CMK (cell line): ENCODE data around the gene PIK3CA.
A peak's percentile ranks its signal among the peaks of the same experiment; 100 is the strongest.
"Not testable (repeated sequence)": the region's sequence is repeated elsewhere in the genome, so short reads cannot be mapped to it uniquely, and the experiment has no call there.

Experiments
- DNase-seq: peaks from one replicate; pipeline ENCODE4 v3.0.0-alpha.2; 2010; ENCODE audit warnings: low read depth

PIK3CA gene

DNA sequence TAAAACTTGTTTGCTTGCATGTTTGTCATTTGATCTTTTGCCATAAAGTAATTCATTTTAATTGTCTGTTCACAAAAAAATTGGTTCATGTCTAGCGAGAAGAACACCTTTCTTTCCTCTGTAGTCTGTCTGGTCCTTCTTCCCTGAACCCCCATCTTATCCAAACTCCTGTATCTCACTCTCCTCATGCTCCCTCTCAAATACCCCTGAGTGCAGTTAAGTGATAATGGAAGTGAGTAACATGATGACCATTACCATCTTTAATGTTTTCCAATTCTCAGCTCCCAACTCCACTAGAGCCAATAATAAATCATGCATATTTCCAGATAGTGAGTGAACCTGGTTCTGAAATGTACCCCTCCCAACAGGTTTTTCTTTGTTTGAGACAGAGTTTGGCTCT is 116.9 kb downstream of the PIK3CA start:
- no peak for DNase-seq

GRCh38 chr3:179265875-179266274 is 117.7 kb downstream of the PIK3CA start:
- peak; percentile 33 for DNase-seq

DNA sequence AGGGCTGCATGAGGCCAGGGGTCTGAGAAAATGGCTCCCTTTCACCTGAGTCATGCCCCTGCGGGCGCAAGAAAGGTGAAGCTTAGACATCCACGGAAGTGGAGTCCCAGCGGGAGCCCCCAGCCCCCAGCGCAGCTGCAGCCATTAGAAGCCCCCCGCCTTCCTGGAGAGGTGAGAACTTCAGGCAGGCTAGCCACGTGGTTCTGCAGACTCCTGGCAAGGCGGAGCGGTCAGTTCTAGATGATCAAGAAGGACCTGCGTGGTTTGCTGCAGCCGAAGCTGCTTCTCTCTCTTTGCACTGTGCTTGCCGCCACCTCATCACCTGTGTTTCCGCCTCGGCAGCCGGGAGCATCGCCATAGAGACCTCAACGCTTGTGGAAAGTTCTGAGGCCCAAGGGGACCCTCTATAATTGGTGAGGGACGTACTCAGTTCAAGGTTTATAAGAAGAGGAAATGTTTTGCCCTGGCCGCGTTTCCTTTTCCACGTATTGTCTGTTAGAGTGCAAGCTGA is 118.6 kb downstream of the PIK3CA start:
- DNase-seq, result no peak

DNA sequence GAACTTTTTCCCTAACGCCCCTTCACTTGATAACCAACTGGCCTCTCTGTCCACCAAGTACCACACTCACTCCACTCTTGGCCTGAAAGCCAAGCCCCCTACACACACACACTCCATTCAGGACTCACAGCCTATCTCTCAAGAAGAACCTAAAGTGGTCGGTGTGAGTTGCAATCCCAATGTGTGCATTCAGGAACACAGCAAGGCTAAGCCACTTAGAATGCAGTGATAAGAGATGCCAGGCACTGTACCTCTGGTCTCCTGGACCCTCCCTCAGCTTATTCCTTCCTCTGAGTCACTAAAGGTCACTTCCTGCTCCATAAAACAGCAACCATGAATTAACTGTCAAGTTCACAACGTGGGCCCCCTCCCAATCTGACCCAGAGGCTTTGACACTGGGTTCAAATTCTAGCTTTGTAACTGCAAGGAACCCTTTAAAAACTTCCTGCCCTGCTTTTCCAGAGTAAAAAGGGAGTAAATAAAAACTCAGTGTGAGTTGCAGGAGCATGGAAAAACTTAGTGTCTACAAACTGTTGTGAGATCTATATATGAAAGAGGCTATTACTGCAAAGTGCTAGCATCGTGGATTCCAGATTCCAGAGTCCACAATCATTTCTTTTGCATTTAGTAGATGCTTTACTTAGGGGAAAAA is 120.4 kb downstream of the PIK3CA start:
- DNase-seq, result peak; percentile 61

DNA sequence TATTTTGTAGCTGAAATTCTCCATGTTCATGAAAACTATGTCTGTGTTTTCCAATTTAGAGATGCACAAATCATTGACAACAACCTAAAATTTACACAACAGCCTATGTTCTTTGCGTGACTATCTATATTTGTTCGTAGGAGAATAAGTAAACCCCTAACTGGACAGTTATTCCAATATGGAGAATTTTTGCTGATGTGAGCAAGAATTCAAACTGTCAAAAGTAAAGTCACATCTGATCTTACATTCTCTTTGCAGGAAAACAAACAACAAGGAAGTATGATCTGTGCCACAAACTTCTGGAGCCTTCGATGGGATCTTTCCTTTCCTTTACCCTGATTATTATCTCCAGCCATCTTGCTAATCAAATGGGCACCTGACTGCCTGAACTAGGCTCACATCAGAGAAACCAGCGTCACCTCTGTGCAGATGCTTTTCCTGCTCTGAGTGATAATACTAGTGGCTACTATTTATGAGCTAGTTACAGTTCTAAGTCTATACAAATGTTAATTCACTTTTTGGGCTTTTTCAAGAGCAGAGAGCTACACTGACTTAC is 121.1 kb downstream of the PIK3CA start:
- DNase-seq, result no peak

DNA sequence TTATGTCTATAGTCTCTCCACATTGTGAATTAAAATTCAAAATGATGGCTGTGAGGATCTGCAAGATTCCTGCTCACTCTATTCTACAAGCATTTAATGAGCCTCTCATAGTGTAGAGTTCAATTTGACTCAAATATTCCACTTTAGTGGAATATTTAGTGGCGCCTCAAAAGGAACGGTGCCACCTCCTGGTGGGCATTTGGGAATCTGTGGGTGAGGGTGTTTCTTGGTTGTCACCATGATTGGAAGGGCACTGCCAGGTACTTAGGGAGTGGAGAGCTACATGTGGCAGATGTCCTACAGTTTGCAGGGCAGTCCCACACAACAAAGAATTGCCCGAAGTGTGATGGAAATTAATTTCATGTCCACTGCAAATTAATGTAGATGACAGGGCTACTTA is 124.2 kb downstream of the PIK3CA start:
- no peak for DNase-seq

DNA sequence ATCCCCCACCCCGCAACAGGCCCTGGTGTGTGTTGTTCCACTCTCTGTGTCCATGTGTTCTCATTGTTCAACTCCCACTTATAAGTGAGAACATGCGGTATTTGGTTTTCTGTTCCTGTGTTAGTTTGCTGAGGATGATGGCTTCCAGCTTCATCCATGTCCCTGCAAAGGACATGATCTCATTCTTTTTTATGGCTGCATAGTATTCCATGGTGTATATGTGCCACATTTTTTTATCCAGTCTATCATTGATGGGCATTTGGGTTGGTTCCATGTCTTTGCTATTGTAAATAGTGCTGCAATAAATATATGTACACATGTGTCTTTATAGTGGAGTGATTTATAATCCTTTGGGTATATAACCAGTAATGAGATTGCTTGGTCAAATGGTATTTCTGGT is 126.3 kb downstream of the PIK3CA start:
- DNase-seq, result not testable (repeated sequence)

DNA sequence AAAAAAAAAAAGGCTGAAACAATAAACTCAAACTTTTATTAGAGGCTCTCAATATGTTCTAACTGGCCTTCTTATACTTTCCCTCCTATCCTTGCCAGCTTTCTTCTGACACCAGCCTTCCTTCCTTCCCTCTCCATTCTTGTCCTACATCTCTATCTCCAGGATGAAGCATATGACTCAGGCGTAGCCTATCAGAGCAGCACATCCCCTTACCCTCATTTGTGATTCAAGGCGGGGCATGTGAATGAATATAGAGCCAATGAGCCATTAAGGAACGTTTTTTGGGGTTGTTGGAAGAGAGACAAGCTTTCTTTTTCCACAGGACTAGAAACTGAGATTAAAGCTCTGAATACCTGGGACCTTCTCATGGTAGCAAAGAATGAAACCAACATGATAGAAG is 127.8 kb downstream of the PIK3CA start:
- DNase-seq, result no peak

DNA sequence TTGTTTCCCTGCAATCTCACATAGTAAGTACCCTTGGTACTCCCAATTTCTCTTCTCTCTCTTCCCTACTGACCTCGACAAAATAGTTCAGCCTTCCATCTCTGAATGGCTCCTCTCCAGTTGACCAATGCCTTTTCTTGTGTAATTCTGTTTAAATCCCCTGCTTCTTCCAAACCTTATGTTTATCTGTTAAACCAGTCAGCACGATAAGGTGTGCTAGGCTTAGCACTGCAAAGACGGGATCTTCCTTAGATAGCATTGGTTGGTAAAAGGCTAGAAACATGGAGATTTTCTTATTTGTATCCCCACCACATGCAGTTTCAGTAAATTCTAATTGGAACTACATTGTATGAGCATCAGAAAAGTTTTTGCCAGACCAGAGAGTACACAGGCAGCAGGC is 128.6 kb downstream of the PIK3CA start:
- no peak for DNase-seq

DNA sequence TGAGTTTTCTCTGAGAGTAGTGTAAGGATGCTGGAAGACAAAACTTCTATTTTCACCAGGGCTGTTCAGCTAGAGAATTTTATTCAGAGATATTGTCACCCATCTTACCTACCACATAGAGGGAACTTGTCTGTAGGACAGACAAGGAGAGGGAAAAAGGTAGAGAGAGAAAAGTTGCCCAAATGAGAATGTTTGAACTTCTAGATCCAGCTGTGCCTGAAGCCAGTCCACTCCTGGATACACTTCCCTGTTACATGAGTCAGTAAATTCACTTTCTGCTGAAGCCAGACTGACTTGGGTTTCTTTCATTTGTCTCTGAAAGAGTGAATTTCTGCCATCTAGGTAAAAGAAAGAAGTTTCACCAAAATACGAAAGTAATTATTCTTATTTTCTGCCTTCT is 130.0 kb downstream of the PIK3CA start:
- DNase-seq, result no peak

DNA sequence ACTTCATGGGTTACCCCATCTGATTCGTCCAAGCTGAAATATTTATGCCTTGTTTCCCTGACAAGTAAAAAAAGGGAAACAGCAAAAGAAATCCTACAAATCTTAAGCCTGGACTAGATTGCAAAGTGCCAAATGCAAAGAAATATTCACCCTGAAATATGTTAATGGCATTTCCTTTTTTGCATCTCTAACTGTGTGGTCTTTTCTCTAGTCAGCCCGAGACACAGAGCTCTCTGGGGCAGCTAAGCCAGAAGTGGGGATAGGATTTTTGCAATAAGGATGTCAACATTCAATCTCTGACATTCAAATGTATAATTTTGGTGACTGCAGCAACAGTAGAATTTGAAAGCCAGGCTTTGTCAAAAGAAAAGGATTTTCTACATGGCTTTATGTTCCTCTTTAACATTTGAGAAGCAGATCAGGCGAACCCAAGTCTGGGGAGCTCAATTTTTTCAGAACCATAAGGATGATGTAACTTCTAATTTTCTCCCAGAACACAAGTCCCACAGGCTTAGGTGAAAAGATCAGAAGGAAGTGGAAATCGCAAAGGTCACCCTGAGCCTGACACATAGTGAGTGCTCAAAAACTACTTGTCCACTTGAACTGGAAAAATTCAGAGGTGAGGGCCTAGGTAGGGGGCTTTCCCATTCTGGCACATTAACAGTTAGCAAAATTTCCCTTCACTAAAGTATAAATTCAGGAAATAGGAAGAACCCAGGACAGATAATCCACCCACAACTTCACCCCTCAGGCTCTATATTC is 131.0 kb downstream of the PIK3CA start:
- no peak for DNase-seq

GRCh38 chr3:179279837-179280236 is 131.7 kb downstream of the PIK3CA start:
- DNase-seq, result no peak

- no peak for DNase-seq
Observed at GRCh38 chr3:179281825-179282224, 133.7 kb downstream of the PIK3CA start.

DNA sequence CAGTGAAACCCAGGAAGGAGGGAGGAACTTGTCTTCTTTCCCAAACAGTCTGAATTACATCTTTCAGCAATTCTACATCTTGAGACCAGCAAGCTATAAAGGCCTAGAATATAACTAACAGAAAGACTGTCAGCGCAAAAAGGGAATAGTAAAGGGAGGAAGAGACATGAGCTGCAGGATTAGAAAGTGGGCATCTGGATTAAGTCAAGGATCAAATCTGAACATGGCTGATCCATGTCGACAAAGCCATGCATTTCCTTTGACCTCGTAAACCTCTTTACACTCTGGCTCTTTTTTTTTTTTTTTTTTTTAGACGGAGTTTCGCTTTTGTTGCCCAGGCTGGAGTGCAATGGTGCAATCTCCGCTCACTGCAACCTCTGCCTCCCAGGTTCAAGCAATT is 138.2 kb downstream of the PIK3CA start:
- DNase-seq, result no peak

- no peak for DNase-seq
Observed at GRCh38 chr3:179288845-179289244, 140.7 kb downstream of the PIK3CA start.

GRCh38 chr3:179289295-179289694 is 141.1 kb downstream of the PIK3CA start:
- no peak for DNase-seq
